Body of pancreas (tissue), 4 donors: ENCODE measurements around the gene PIK3CB. TPM values are rescaled to one million over a fixed set of nuclear protein-coding genes. Genes with fewer than 3 reads are reported as not detected.

Experiments used
- ATAC-seq: fragments of 150-250 bp; one replicate; pipeline ENCODE4 v1.9.1; 2016
- DNase-seq, 4 donors: peaks; one replicate each; pipeline ENCODE4 v3.0.0-alpha.2; 2019
- H3K27ac ChIP-seq, 4 donors: fragments of 200-600 bp; sonication (generic); 1 replicate in 3 of 4; 2 replicates in 1 of 4; pipeline versions ENCODE4 v1.5.1 to v1.6.1; 2016 to 2019; ENCODE audit warnings: mild to moderate bottlenecking in 1 of 4, mixed read lengths in 1 of 4, moderate library complexity in 1 of 4
- H3K27me3 ChIP-seq, 2 donors: fragments of 200-600 bp; sonication (generic); one replicate each; pipeline ENCODE4 v1.6.0; 2016; ENCODE audit warnings: mild to moderate bottlenecking in 1 of 2
- H3K36me3 ChIP-seq, 2 donors: fragments of 200-600 bp; sonication (generic); replicated peaks in 1 of 2; 2 replicates each; pipeline ENCODE4 v1.5.1; 2016; ENCODE audit warnings: low read depth in 2 of 2; ENCODE audit not compliant: insufficient read depth in 1 of 2
- H3K4me1 ChIP-seq: fragments of 200-600 bp; sonication (generic); one replicate; pipeline ENCODE4 v1.6.0; 2016
- H3K4me3 ChIP-seq, 2 donors: fragments of 200-600 bp; sonication (generic); 1 replicate in 1 of 2; 2 replicates in 1 of 2; pipeline ENCODE4 v1.5.1; 2016 to 2019
- H3K9me3 ChIP-seq, 3 donors: fragments of 200-600 bp; sonication (generic); 1 replicate in 2 of 3; 2 replicates in 1 of 3; pipeline ENCODE4 v1.5.1; 2016
- POLR2A ChIP-seq, 3 donors: fragments of 450-650 bp; IDR thresholded peaks; one replicate each; pipeline ENCODE4 v1.6.1; 2016; ENCODE audit warnings: antibody characterized with exemption in 3 of 3, mild to moderate bottlenecking in 2 of 3
- whole genome bisulfite sequencing, 2 donors: methylation state at CpG; one replicate each; pipeline ENCODE4 v1.1.5; 2017; 5-methylcytosine and 5-hydroxymethylcytosine counted together
- intact Hi-C: fragments of 100-400 bp; cut with DNase I; formaldehyde crosslinking; loops from one replicate; pipeline ENCODE4 v1.15.1; 2023
- total RNA-seq, 2 donors: library from RNA; depleted of rRNA; stranded (reverse); fragments of >200 nt; gene quantifications; one replicate each; pipeline ENCODE4 v1.1.0, GENCODE V29; 2016
- TF ChIP-seq, protein P1 (sequence below), 7 experiments: fragments of 450-650 bp in 4 of 7; fragments of 200-600 bp in 3 of 7; sonication (generic) in 3 of 7; IDR thresholded peaks; one replicate each; pipeline ENCODE4 v1.5.1; 2016 to 2019; ENCODE audit warnings: antibody characterized with exemption in 7 of 7

Gene PIK3CB
- total RNA-seq, 2 donors from 2014 or later, result 40.2 to 50.1 TPM

DNA sequence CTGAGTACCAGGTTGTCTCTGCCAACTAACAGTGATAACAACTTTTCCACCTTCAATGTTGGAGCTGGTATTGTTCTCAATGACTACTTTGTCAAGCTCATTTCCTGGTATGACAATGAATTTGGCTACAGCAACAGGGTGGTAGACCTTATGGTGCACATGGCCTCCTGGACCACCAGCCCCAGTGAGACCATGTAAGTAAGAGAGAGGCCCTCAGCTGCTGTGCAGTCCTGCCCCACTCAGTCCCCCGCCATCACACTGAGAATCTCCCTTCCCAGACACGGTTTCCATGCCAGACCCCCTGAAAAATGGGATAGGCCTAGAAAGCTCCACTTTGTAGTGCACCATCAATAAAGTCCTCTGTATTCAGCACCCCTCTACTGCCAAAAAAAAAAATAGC is 56.1 kb downstream of the PIK3CB start:
- H3K27ac ChIP-seq, result no peak overlapping the region
- no peaks in the 10 kb centered on the region for H3K36me3 ChIP-seq
- 96 to 100% methylated on average over 2 of the region's 2 CpGs for WGBS, 2 donors
- no peaks in the 10 kb centered on the region for H3K9me3 ChIP-seq
- no peak for ATAC-seq
- intact Hi-C loops, result no loop called here
- peaks cover 28% of the 10 kb centered on the region for H3K4me1 ChIP-seq
- no peaks in the 10 kb centered on the region for H3K27me3 ChIP-seq
- TF ChIP-seq, protein P1, sequence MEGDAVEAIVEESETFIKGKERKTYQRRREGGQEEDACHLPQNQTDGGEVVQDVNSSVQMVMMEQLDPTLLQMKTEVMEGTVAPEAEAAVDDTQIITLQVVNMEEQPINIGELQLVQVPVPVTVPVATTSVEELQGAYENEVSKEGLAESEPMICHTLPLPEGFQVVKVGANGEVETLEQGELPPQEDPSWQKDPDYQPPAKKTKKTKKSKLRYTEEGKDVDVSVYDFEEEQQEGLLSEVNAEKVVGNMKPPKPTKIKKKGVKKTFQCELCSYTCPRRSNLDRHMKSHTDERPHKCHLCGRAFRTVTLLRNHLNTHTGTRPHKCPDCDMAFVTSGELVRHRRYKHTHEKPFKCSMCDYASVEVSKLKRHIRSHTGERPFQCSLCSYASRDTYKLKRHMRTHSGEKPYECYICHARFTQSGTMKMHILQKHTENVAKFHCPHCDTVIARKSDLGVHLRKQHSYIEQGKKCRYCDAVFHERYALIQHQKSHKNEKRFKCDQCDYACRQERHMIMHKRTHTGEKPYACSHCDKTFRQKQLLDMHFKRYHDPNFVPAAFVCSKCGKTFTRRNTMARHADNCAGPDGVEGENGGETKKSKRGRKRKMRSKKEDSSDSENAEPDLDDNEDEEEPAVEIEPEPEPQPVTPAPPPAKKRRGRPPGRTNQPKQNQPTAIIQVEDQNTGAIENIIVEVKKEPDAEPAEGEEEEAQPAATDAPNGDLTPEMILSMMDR (IDR thresholded peaks at IDR 0.05), result no peak
- no peak for TF ChIP-seq POLR2A (IDR thresholded peaks at IDR 0.05)
- no peak for DNase-seq
- H3K4me3 ChIP-seq, result no peak overlapping the region

DNA sequence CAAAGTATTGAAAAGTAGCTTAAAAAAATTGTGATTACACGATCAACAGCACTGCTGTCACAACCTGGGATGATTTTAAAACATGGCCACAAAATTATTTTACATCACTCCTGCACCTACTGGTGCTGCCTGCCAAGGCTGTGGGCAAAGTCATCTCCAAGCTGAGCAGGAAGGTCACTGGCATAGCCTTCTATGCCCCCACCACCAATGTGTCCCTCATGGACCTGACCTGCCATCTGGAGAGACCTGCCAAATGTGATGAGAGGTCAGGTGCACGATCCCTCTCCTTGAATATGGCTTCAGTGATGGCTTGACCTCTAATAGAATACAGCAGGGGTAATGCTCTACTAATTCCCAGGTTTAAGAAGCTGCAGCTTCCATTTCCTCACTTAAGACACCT is 57.8 kb downstream of the PIK3CB start:
- WGBS, 2 donors, result 93 to 97% methylated on average over 2 of the region's 2 CpGs
- no peak overlapping the region for H3K27ac ChIP-seq

DNA sequence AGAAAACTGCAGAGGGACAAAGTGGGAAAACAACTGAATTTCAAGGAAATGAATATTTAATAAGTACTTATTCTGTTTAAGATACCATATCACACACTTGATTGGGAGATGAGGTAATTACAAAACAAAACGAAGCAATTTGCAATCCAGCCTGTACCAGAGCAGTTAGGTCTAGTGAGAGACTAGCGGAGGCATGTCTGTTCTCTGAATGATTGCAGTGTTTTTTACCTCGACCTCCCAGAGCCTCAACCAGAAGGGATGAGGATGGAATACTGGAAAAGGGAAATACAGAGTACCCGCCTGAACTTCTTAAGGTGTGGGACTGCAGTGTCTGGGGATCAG is 59.5 kb downstream of the PIK3CB start:
- WGBS, 2 donors, result 53 to 66% methylated on average over 4 of the region's 4 CpGs
- DNase-seq (no peak), ATAC-seq (peak; percentile 23)
- no peaks in the 10 kb centered on the region for H3K9me3 ChIP-seq
- H3K4me3 ChIP-seq, result no peak overlapping the region
- TF ChIP-seq POLR2A (IDR thresholded peaks at IDR 0.05), result no peak
- TF ChIP-seq, protein P1 (IDR thresholded peaks at IDR 0.05), result no peak
- peak overlapping the region in 3 of 4 donors; percentile 38 to 76 (median 74) for H3K27ac ChIP-seq
- peaks cover 26% of the 10 kb centered on the region for H3K4me1 ChIP-seq
- intact Hi-C loops, result no loop called here
- no peaks in the 10 kb centered on the region for H3K36me3 ChIP-seq
- no peaks in the 10 kb centered on the region for H3K27me3 ChIP-seq

More for the DNA sequence above, 57.8 kb downstream of the PIK3CB start:
- intact Hi-C loops, result no loop called here
- peaks cover 30% of the 10 kb centered on the region for H3K4me1 ChIP-seq
- no peaks in the 10 kb centered on the region for H3K36me3 ChIP-seq
- H3K27me3 ChIP-seq, result no peaks in the 10 kb centered on the region
- no peak overlapping the region for H3K4me3 ChIP-seq
- no peak for DNase-seq
- ATAC-seq, result no peak
- TF ChIP-seq, protein P1 (IDR thresholded peaks at IDR 0.05), result no peak
- TF ChIP-seq POLR2A (IDR thresholded peaks at IDR 0.05), result no peak
- H3K9me3 ChIP-seq, result no peaks in the 10 kb centered on the region

DNA sequence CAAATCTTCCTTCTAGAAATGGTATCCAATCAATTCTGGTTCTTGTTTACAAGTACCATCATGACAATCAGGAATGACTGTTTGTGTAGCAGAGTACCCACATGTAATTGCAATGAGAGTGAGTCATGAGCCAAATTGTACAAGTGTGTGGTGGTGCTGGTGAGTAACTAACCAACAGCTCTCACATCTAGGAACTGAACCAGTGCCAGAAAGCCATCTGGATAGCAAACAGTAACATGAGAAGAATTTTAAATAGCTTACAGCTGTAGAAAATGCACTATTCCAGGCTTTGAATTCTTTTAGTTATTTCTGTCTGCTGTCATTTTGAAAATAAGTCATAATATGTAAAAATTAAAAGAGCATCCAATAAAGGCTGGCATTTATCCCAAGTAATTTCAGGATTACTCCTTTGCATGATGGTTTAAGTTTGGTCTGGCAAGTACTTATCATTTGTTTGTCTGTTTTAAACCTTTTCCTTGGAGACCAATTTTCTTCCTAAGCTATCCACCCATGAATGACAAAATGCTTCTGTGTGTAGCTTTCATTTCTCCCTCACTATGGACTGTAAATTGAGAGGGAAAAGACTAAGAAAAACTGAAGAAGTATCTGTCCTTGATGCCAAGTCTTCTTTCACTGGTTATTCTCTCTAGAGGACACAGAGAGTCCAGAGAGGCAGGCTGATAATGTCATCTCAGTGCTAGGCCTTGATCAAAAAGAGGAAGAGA is 60.0 kb downstream of the PIK3CB start:
- intact Hi-C loops, result no loop called here
- H3K4me3 ChIP-seq, result no peak overlapping the region
- H3K27me3 ChIP-seq, result no peaks in the 10 kb centered on the region
- peak; percentile 73 to 91 (median 79) for DNase-seq
- ATAC-seq, result peak; percentile 95
- no peak for TF ChIP-seq POLR2A (IDR thresholded peaks at IDR 0.05)
- TF ChIP-seq, protein P1 (IDR thresholded peaks at IDR 0.05), result peak in 2 of 7 experiments; percentile 12 to 14
- H3K27ac ChIP-seq, result peak overlapping the region; percentile 38 to 76 (median 60)
- no peaks in the 10 kb centered on the region for H3K36me3 ChIP-seq
- peaks cover 32% of the 10 kb centered on the region for H3K4me1 ChIP-seq
- H3K9me3 ChIP-seq, result no peaks in the 10 kb centered on the region

DNA sequence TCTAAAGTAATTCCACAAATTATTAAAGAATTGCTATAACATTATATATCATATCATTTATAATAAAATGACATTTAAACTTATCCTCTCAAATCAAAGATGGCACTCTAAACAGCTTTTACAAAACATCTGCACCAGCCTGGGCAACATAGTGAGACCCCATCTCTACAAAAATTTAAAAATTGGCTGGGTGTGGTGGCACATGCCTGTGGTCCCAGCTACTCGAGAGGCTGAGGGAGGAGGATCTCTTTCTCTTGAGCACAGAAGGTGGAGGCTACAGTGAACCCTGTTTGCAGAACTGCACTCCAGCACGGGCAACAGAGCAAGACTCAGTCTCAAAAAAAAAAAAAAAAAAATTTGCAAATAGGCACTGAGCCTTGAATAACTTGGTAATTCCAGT is 63.1 kb downstream of the PIK3CB start:
- WGBS, 2 donors, result 95 to 97% methylated on average over 2 of the region's 2 CpGs
- no peaks in the 10 kb centered on the region for H3K9me3 ChIP-seq
- H3K4me1 ChIP-seq, result peaks cover 36% of the 10 kb centered on the region
- ATAC-seq (no peak), DNase-seq (no peak)
- no peaks in the 10 kb centered on the region for H3K36me3 ChIP-seq
- intact Hi-C loops, result no loop called here
- no peak overlapping the region for H3K27ac ChIP-seq
- no peaks in the 10 kb centered on the region for H3K27me3 ChIP-seq
- no peak overlapping the region for H3K4me3 ChIP-seq
- no peak for TF ChIP-seq POLR2A (IDR thresholded peaks at IDR 0.05)
- TF ChIP-seq, protein P1 (IDR thresholded peaks at IDR 0.05), result no peak
